GM12874 (cell line): ENCODE measurements around the gene KANK2.

Experiments
- CTCF ChIP-seq: IDR thresholded peaks from 2 replicates; pipeline ENCODE4 v1.5.1; 2011; ENCODE audit warnings: low read depth, mild to moderate bottlenecking, control low read depth, low read length, moderate library complexity; ENCODE audit not compliant: insufficient read depth

Gene KANK2

GRCh38 chr19:11224429-11224828 is 27.1 kb upstream of the KANK2 start:
- no peak for TF ChIP-seq CTCF

- no peak for TF ChIP-seq CTCF
Measured at GRCh38 chr19:11223200-11223599, 25.9 kb upstream of the KANK2 start.

- no peak for TF ChIP-seq CTCF
Measured at GRCh38 chr19:11221082-11221598, 23.8 kb upstream of the KANK2 start.

GRCh38 chr19:11214387-11214786 is 17.0 kb upstream of the KANK2 start:
- TF ChIP-seq CTCF, result no peak

- no peak for TF ChIP-seq CTCF
Measured at GRCh38 chr19:11210656-11210928, 13.2 kb upstream of the KANK2 start.

GRCh38 chr19:11209839-11210655 is 12.7 kb upstream of the KANK2 start:
- TF ChIP-seq CTCF, result no peak

- no peak for TF ChIP-seq CTCF
Measured at GRCh38 chr19:11208561-11209471, 11.5 kb upstream of the KANK2 start.
